Ishikawa (cell line): ENCODE results near the gene PRRT2.
A peak's percentile ranks its signal among the peaks of the same experiment; 100 is the strongest.

Source experiments
- CEBPB ChIP-seq: IDR thresholded peaks from 2 replicates; pipeline ENCODE4 v1.6.1; 2012
- EP300 ChIP-seq: IDR thresholded peaks from 2 replicates; pipeline ENCODE4 v1.6.1; 2012; ENCODE audit warnings: borderline replicate concordance
- NFIC ChIP-seq: IDR thresholded peaks from 2 replicates; pipeline ENCODE4 v1.6.1; 2012
- RAD21 ChIP-seq: IDR thresholded peaks from 2 replicates; pipeline ENCODE4 v1.6.1; 2012; ENCODE audit warnings: low read depth
- TAF1 ChIP-seq: IDR thresholded peaks from 2 replicates; pipeline ENCODE4 v1.6.1; 2012; ENCODE audit warnings: low read depth, mild to moderate bottlenecking
- YY1 ChIP-seq: IDR thresholded peaks from 2 replicates; pipeline ENCODE4 v1.6.1; 2012; ENCODE audit warnings: low read depth

DNA sequence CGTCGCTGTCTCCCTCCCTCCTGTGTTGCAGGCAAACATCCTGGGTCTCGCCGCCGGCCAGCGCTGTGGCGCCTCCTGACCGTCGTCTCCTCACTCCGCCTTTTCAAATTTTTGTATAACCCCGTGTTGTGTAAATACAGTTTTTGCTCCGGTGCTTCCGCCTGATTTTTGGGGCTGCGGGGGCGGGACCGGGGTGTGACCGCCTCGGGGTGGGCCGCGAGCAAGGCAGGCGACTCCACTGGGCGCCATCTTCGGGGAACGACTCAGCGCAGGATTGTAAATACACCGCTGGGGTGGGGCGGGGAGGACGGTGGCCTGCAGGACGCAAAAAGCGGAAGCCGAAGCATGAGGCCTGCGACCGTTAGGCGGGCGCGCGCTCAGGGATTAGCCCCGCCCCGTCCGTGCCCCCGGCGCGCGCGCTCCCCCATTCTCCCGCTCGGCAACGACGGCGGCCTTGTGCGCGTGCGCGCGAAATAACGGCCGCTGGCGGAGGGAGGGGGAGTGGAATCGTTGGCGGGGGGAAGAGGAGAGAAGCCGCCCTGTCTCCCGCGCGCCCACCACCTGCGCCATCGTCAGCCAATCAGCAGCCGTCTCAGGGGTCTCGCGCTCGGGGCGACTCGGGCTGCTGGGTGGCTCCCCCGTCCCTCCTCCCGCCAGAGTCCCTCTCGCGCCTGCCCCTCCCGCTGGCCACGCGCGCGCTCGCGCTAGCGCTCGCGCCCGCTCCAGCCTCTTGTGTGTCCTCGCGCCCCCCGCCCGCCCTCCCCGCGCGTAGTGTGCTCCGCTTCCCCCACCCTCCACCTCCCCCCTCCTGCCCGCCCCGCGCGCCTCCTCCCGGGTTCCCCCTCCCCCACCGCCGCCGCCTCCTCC, 6.5 kb upstream of the PRRT2 start:
- peak; percentile 69; the same call in 1 of the 2 replicates for TF ChIP-seq TAF1
- peak; percentile 95 for TF ChIP-seq YY1
- no peak for TF ChIP-seq CEBPB
- no peak for TF ChIP-seq NFIC
- no peak for TF ChIP-seq RAD21
- TF ChIP-seq EP300 = peak; percentile 65
